ENCODE measurements around the gene HPRT1.

The HPRT1 gene

GRCh38 chrX:134543288-134543687 is 83.3 kb downstream of the HPRT1 start:
- TF ChIP-seq GATA3 (IDR thresholded peaks at IDR 0.05; ENCODE audit: low read depth, low read length): no peak
- TF ChIP-seq GATA2 (IDR thresholded peaks at IDR 0.05; ENCODE audit: low read depth, low read length): no peak

GRCh38 chrX:134544135-134544512 is 84.2 kb downstream of the HPRT1 start:
- TF ChIP-seq GATA3 (IDR thresholded peaks at IDR 0.05; ENCODE audit: low read depth, low read length) (no peak), GATA2 (IDR thresholded peaks at IDR 0.05; ENCODE audit: low read depth, low read length) (no peak)

GRCh38 chrX:134544513-134545151 is 84.7 kb downstream of the HPRT1 start:
- no peak for TF ChIP-seq GATA3 (IDR thresholded peaks at IDR 0.05; ENCODE audit: low read depth, low read length)
- TF ChIP-seq GATA2 (IDR thresholded peaks at IDR 0.05; ENCODE audit: low read depth, low read length): no peak

GRCh38 chrX:134545510-134545909 is 85.5 kb downstream of the HPRT1 start:
- TF ChIP-seq GATA3 (IDR thresholded peaks at IDR 0.05; ENCODE audit: low read depth, low read length) (no peak), GATA2 (IDR thresholded peaks at IDR 0.05; ENCODE audit: low read depth, low read length) (no peak)

GRCh38 chrX:134546187-134546586 is 86.2 kb downstream of the HPRT1 start:
- no peak for TF ChIP-seq GATA2 (IDR thresholded peaks at IDR 0.05; ENCODE audit: low read depth, low read length)
- no peak for TF ChIP-seq GATA3 (IDR thresholded peaks at IDR 0.05; ENCODE audit: low read depth, low read length)

- TF ChIP-seq GATA2 (IDR thresholded peaks at IDR 0.05; ENCODE audit: low read depth, low read length) (no peak), GATA3 (IDR thresholded peaks at IDR 0.05; ENCODE audit: low read depth, low read length) (no peak)
Measured at GRCh38 chrX:134547047-134547679, 87.2 kb downstream of the HPRT1 start.

GRCh38 chrX:134548257-134549201 is 88.6 kb downstream of the HPRT1 start:
- TF ChIP-seq GATA3 (IDR thresholded peaks at IDR 0.05; ENCODE audit: low read depth, low read length): no peak
- no peak for TF ChIP-seq GATA2 (IDR thresholded peaks at IDR 0.05; ENCODE audit: low read depth, low read length)
